Limb (tissue), 2 donors: Measurements from ENCODE around the gene SEMA4A.
"Not testable (repeated sequence)": the region's sequence is repeated elsewhere in the genome, so short reads cannot be mapped to it uniquely, and the experiment has no call there.

Source experiments
- DNase-seq, 2 donors: peaks; one replicate each; pipeline ENCODE4 v3.0.0-alpha.2; 2016; ENCODE audit errors: extremely low spot score in 2 of 2

The SEMA4A gene

GRCh38 chr1:156157506-156157905 is 4.1 kb downstream of the SEMA4A start:
- DNase-seq, result no peak

GRCh38 chr1:156157966-156158365 is 4.6 kb downstream of the SEMA4A start:
- DNase-seq, result no peak

GRCh38 chr1:156160000-156160742 is 6.8 kb downstream of the SEMA4A start:
- DNase-seq, result no peak

GRCh38 chr1:156160743-156161171 is 7.4 kb downstream of the SEMA4A start:
- peak; percentile 84 to 93 for DNase-seq

GRCh38 chr1:156162430-156163037 is 9.1 kb downstream of the SEMA4A start:
- no peak for DNase-seq

- no peak for DNase-seq
These were observed 10.3 kb downstream of the SEMA4A start for GRCh38 chr1:156163712-156164111.

- no peak for DNase-seq
These were observed 10.9 kb downstream of the SEMA4A start for GRCh38 chr1:156164125-156164831.

- DNase-seq, result no peak
These were observed 11.7 kb downstream of the SEMA4A start for GRCh38 chr1:156165083-156165482.

- no peak for DNase-seq
These were observed 14.2 kb downstream of the SEMA4A start for GRCh38 chr1:156167536-156167935.

- no peak for DNase-seq
These were observed 19.5 kb downstream of the SEMA4A start for GRCh38 chr1:156172696-156173470.

GRCh38 chr1:156176610-156177210 is 23.3 kb downstream of the SEMA4A start:
- no peak for DNase-seq

GRCh38 chr1:156177919-156178654 is 24.7 kb downstream of the SEMA4A start:
- no peak for DNase-seq

- DNase-seq, result no peak
These were observed 27.1 kb downstream of the SEMA4A start for GRCh38 chr1:156180471-156180870.

GRCh38 chr1:156181391-156181924 is 28.1 kb downstream of the SEMA4A start:
- DNase-seq, result not testable (repeated sequence)

- not testable (repeated sequence) for DNase-seq
These were observed 28.8 kb downstream of the SEMA4A start for GRCh38 chr1:156182010-156182779.

GRCh38 chr1:156186347-156187177 is 33.2 kb downstream of the SEMA4A start:
- not testable (repeated sequence) for DNase-seq

- DNase-seq, result not testable (repeated sequence)
These were observed 36.9 kb downstream of the SEMA4A start for GRCh38 chr1:156190265-156190664.

- DNase-seq, result no peak
These were observed 38.0 kb downstream of the SEMA4A start for GRCh38 chr1:156191292-156191964.
